Calu3 (cell line): ENCODE data around the gene NR2C2AP. TPM values are rescaled to one million over a fixed set of nuclear protein-coding genes. Genes with fewer than 3 reads are reported as not detected.
"Not testable (repeated sequence)": the region's sequence is repeated elsewhere in the genome, so short reads cannot be mapped to it uniquely, and the experiment has no call there.

Experiments used
- BruUV-seq: library from RNA; stranded (reverse); fragments of 400-500 nt; replicated peaks from 2 replicates; lab custom pipeline; 2021; lab: Mats Ljungman, UMichigan
- CTCF ChIA-PET: fragments of 300-600 bp; sonication (Branson Sonifier 250); formaldehyde crosslinking; loops from one replicate; lab custom pipeline; 2022; ENCODE audit warnings: antibody characterized with exemption; lab: Charles Lee
- DNase-seq: peaks from one replicate; pipeline ENCODE4 v3.0.0; 2022
- H3K27ac Mint-ChIP-seq: one replicate; pipeline ENCODE4 v1.8.0; 2022; ENCODE audit warnings: mixed read lengths; ENCODE audit not compliant: unreplicated experiment
- H3K27me3 Mint-ChIP-seq: one replicate; pipeline ENCODE4 v1.8.0; 2022; ENCODE audit warnings: mixed read lengths; ENCODE audit not compliant: unreplicated experiment
- H3K36me3 Mint-ChIP-seq: one replicate; pipeline ENCODE4 v1.8.0; 2022; ENCODE audit warnings: mild to moderate bottlenecking, moderate library complexity, mixed read lengths; ENCODE audit not compliant: insufficient read depth, unreplicated experiment
- H3K4me1 Mint-ChIP-seq: one replicate; pipeline ENCODE4 v1.8.0; 2022; ENCODE audit warnings: mild to moderate bottlenecking, low read depth, mixed read lengths; ENCODE audit not compliant: unreplicated experiment
- H3K4me3 Mint-ChIP-seq: one replicate; pipeline ENCODE4 v1.8.0; 2022; ENCODE audit warnings: mild to moderate bottlenecking, low read depth, moderate library complexity, mixed read lengths; ENCODE audit not compliant: unreplicated experiment
- H3K9me3 Mint-ChIP-seq: one replicate; pipeline ENCODE4 v1.8.0; 2022; ENCODE audit warnings: low read depth, mixed read lengths; ENCODE audit not compliant: unreplicated experiment
- CTCF ChIP-seq: fragments of 200-600 bp; IDR thresholded peaks from one replicate; pipeline ENCODE4 v1.8.0; 2022; ENCODE audit warnings: antibody characterized with exemption; ENCODE audit not compliant: unreplicated experiment
- intact Hi-C: fragments of 100-400 bp; cut with micrococcal nuclease; formaldehyde crosslinking; loops from one replicate; pipeline ENCODE4 v1.10.0; 2022; ENCODE audit not compliant: unreplicated experiment
- total RNA-seq: library from RNA; stranded (reverse); gene quantifications from 2 replicates; pipeline ENCODE4 v1.2.3, GENCODE V29; 2022

The NR2C2AP gene
- total RNA-seq, 1 experiment from 2014 or later: 20.6 TPM

DNA sequence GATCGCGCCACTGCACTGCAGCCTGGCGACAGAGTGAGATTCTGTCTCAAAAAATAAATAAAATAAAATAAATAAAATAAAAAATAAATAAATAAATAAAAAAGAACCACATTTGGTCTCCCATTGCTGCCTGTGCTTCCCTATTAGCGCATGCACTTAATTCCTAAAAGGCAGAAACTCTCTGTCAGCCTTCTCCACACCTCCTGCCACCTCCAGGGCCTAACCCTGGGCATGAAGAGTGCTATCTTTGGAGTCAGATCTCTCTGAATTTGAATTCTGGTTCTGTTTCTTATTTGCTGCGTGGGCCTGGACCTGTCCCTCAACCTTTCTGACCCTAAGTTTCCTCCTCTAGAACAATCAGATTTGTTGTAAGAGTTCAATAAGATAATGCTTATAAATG, 19.8 kb upstream of the NR2C2AP start:
- BruUV-seq: no TSS peak
- intact Hi-C loops: loop anchor here (10.0 kb wide), 1 partner anchor 78 kb away; no protein-coding TSS in a partner anchor
- CTCF ChIA-PET: no interaction called here
- H3K4me1 Mint-ChIP-seq: no peaks in the 10 kb centered on the region
- no peak overlapping the region for H3K27ac Mint-ChIP-seq
- no peaks in the 10 kb centered on the region for H3K36me3 Mint-ChIP-seq
- DNase-seq: no peak
- no peak overlapping the region for H3K4me3 Mint-ChIP-seq
- no peaks in the 10 kb centered on the region for H3K9me3 Mint-ChIP-seq
- TF ChIP-seq CTCF: no peak
- H3K27me3 Mint-ChIP-seq: peaks cover 23% of the 10 kb centered on the region

DNA sequence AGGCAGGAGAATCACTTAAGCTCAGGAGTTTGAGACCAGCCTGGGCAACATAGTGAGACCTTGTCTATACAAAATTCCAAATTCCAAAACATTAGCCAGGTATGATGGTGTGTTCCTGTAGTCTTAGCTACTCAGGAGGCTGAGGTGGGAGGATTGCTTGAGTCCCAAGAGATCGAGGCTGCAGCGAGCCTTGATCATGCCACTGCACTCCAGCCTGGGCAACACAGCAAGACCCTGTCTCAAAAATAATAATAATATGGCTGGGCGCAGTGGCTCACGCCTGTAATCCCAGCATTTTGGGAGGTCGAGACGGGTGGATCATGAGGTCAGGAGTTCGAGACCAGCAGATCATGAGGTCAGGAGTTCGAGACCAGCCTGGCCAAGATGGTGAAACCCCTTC, 17.8 kb upstream of the NR2C2AP start:
- H3K9me3 Mint-ChIP-seq, H3K4me3 Mint-ChIP-seq, CTCF ChIA-PET, H3K27ac Mint-ChIP-seq, H3K36me3 Mint-ChIP-seq, DNase-seq, H3K4me1 Mint-ChIP-seq, BruUV-seq: not testable (repeated sequence)
- peaks cover 21% of the 10 kb centered on the region for H3K27me3 Mint-ChIP-seq
- intact Hi-C loops: loop anchor here (10.0 kb wide), 1 partner anchor 76 kb away; no protein-coding TSS in a partner anchor

- CTCF ChIA-PET: no interaction called here
- intact Hi-C loops: no loop called here
- TF ChIP-seq CTCF: no peak
- no TSS peak for BruUV-seq
- Mint-ChIP-seq H3K4me3 (no peak overlapping the region), H3K27ac (no peak overlapping the region), H3K9me3 (no peaks in the 10 kb centered on the region), H3K27me3 (peaks cover 17% of the 10 kb centered on the region), H3K36me3 (no peaks in the 10 kb centered on the region), H3K4me1 (no peaks in the 10 kb centered on the region)
- DNase-seq: no peak
These were observed 15.7 kb upstream of the NR2C2AP start for GRCh38 chr19:19218911-19219310.

- no peaks in the 10 kb centered on the region for H3K4me1 Mint-ChIP-seq
- no peak for DNase-seq
- CTCF ChIA-PET: no interaction called here
- H3K4me3 Mint-ChIP-seq: no peak overlapping the region
- no peaks in the 10 kb centered on the region for H3K36me3 Mint-ChIP-seq
- BruUV-seq: no TSS peak
- no peaks in the 10 kb centered on the region for H3K9me3 Mint-ChIP-seq
- H3K27ac Mint-ChIP-seq: no peak overlapping the region
- intact Hi-C loops: no loop called here
- peaks cover 30% of the 10 kb centered on the region for H3K27me3 Mint-ChIP-seq
- no peak for TF ChIP-seq CTCF
These were observed 13.9 kb upstream of the NR2C2AP start for GRCh38 chr19:19217099-19217498.

DNA sequence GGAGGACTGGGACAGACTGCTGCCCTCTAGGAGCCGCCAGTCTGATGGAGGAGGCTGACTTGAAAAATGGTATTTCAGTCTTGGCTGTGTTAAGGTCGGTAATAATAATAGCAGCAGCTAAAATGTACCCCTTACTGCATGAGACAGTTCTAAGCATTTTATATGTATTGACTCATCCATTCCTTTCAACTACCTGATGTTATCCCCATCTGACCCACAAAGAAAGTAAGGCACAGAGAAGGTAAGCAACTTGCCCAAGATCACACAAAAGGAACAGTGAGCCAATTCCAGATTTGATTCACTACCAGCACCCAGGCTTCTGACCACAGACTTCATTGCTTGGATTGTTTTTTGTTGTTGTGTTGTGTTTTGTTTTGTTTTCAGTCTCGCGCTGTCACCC, 12.6 kb upstream of the NR2C2AP start:
- CTCF ChIA-PET: no interaction called here
- intact Hi-C loops: no loop called here
- H3K4me3 Mint-ChIP-seq: no peak overlapping the region
- H3K4me1 Mint-ChIP-seq: no peaks in the 10 kb centered on the region
- H3K27ac Mint-ChIP-seq: no peak overlapping the region
- peaks cover 39% of the 10 kb centered on the region for H3K27me3 Mint-ChIP-seq
- no peak for TF ChIP-seq CTCF
- no peak for DNase-seq
- no TSS peak for BruUV-seq
- H3K36me3 Mint-ChIP-seq: no peaks in the 10 kb centered on the region
- no peaks in the 10 kb centered on the region for H3K9me3 Mint-ChIP-seq
